Measurements from ENCODE around the gene CIB4. TPM values are rescaled to one million over a fixed set of nuclear protein-coding genes. Genes with fewer than 3 reads are reported as not detected.

CIB4 gene
- total and polyA plus RNA-seq, 2 donors from 2014 or later, result not detected

- intact Hi-C loops (cut with DNase I), result no loop called here
- TF ChIP-seq, protein P1, sequence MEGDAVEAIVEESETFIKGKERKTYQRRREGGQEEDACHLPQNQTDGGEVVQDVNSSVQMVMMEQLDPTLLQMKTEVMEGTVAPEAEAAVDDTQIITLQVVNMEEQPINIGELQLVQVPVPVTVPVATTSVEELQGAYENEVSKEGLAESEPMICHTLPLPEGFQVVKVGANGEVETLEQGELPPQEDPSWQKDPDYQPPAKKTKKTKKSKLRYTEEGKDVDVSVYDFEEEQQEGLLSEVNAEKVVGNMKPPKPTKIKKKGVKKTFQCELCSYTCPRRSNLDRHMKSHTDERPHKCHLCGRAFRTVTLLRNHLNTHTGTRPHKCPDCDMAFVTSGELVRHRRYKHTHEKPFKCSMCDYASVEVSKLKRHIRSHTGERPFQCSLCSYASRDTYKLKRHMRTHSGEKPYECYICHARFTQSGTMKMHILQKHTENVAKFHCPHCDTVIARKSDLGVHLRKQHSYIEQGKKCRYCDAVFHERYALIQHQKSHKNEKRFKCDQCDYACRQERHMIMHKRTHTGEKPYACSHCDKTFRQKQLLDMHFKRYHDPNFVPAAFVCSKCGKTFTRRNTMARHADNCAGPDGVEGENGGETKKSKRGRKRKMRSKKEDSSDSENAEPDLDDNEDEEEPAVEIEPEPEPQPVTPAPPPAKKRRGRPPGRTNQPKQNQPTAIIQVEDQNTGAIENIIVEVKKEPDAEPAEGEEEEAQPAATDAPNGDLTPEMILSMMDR (IDR thresholded peaks at IDR 0.05; ENCODE audit: borderline replicate concordance, extremely low read depth, insufficient read depth), result no peak
- DNase-seq, result peak in 1 of 5 donors; percentile 24
- H3K9ac ChIP-seq (ENCODE audit: low read length in 3 of 3), result no peak overlapping the region
- H3K4me1 ChIP-seq (ENCODE audit: control insufficient read depth in 2 of 3, insufficient read depth in 2 of 3, low read depth in 1 of 3, low read length in 3 of 3), result no peaks in the 10 kb centered on the region
- H3K9me3 ChIP-seq (ENCODE audit: control insufficient read depth in 2 of 3, insufficient read depth in 1 of 3, low read length in 3 of 3), result no peaks in the 10 kb centered on the region
- H3K27ac ChIP-seq (ENCODE audit: low read depth in 2 of 2, low read length in 2 of 2), result no peak overlapping the region
- no peaks in the 10 kb centered on the region for H3K27me3 ChIP-seq (ENCODE audit: control insufficient read depth, insufficient read depth, low read length)
- FAIRE-seq, result no peak
- no peak overlapping the region for H3K4me3 ChIP-seq (ENCODE audit: low read length in 3 of 3)
- no peaks in the 10 kb centered on the region for H3K36me3 ChIP-seq (ENCODE audit: control insufficient read depth in 2 of 3, insufficient read depth in 3 of 3, low read length in 3 of 3)
Measured at GRCh38 chr2:26627350-26628105, 13.6 kb downstream of the CIB4 start.

DNA sequence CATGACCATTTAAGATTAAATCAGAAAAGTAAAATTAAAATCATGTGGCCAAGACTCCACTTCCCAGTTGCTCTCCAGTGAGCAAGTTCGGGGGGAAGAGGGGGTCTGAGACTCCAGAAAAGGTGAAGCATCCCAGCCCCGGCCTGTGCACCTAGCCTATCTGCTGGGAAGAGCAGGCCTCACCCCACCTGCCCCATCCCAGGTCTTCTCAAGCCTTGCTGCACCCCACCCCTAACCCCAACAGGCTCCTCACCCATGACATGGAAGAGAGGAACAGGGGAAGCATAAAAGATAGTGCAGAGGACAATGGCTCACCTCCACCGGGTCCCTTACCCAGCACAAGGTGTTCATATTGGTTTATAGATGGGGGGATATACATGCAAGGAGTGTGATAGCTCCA is 14.6 kb downstream of the CIB4 start:
- Histone ChIP-seq H3K9ac (ENCODE audit: low read length in 3 of 3) (no peak overlapping the region), H3K4me1 (ENCODE audit: control insufficient read depth in 2 of 3, insufficient read depth in 2 of 3, low read depth in 1 of 3, low read length in 3 of 3) (no peaks in the 10 kb centered on the region), H3K27ac (ENCODE audit: low read depth in 2 of 2, low read length in 2 of 2) (no peak overlapping the region), H3K4me3 (ENCODE audit: low read length in 3 of 3) (no peak overlapping the region), H3K27me3 (ENCODE audit: control insufficient read depth, insufficient read depth, low read length) (no peaks in the 10 kb centered on the region), H3K36me3 (ENCODE audit: control insufficient read depth in 2 of 3, insufficient read depth in 3 of 3, low read length in 3 of 3) (no peaks in the 10 kb centered on the region), H3K9me3 (ENCODE audit: control insufficient read depth in 2 of 3, insufficient read depth in 1 of 3, low read length in 3 of 3) (no peaks in the 10 kb centered on the region)
- FAIRE-seq (no peak), DNase-seq (no peak)
- intact Hi-C loops (cut with DNase I), result no loop called here
- TF ChIP-seq, protein P1 (IDR thresholded peaks at IDR 0.05; ENCODE audit: borderline replicate concordance, extremely low read depth, insufficient read depth), result no peak

DNA sequence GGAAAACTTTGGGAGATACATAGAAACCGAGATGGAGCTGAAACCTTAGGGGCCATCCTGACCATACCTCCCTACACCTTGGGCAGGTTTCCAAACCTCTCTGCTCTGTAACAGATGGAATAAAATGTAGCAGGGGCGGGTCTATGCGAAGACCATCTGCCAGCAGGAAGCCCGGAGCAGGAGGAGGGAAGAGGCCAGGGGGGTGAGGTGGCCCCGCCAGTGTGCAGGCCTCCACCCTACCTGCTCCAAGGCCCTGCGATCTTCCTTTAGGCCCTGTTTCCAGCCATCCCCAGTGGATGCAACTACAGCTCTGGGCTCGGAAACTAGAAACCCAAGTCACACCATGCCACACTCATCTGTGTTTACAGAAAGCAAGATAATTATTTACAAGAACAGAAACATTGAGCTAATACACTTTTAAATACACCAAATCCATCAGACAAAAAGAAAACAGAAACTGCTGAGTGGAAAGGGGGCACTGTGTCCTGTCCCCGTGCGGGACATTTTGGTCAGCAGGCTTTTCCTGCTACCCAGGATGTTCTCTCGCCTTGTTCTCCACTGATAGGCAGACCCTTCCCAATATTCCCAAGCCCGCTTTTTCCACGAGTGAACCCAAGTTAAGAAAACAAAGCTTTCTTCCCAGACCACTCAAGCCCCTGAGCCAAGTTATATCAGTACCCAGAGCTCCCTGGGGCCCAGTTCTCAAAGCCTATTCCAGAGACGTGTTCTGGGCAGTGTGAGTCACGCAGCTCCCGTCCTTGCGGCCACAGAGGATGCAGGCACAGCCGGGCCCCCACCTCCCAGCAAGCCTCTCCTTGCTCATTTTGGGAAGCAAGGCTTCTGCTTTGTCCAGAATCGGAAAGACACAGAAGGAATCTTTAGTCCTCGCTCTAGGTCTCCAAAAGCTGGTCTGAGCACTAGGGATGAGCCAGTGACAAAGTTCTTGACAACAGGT is 17.3 kb downstream of the CIB4 start:
- intact Hi-C loops (cut with DNase I), result no loop called here
- no peak overlapping the region for H3K9ac ChIP-seq (ENCODE audit: low read length in 3 of 3)

More for the DNA sequence above, 17.3 kb downstream of the CIB4 start:
- Histone ChIP-seq H3K4me3 (ENCODE audit: low read length in 3 of 3) (no peak overlapping the region), H3K9me3 (ENCODE audit: control insufficient read depth in 2 of 3, insufficient read depth in 1 of 3, low read length in 3 of 3) (no peaks in the 10 kb centered on the region), H3K27ac (ENCODE audit: low read depth in 2 of 2, low read length in 2 of 2) (no peak overlapping the region), H3K4me1 (ENCODE audit: control insufficient read depth in 2 of 3, insufficient read depth in 2 of 3, low read depth in 1 of 3, low read length in 3 of 3) (no peaks in the 10 kb centered on the region), H3K27me3 (ENCODE audit: control insufficient read depth, insufficient read depth, low read length) (no peaks in the 10 kb centered on the region), H3K36me3 (ENCODE audit: control insufficient read depth in 2 of 3, insufficient read depth in 3 of 3, low read length in 3 of 3) (no peaks in the 10 kb centered on the region)
- FAIRE-seq, result no peak
- peak in 1 of 5 donors; percentile 31 for DNase-seq
- TF ChIP-seq, protein P1 (IDR thresholded peaks at IDR 0.05; ENCODE audit: borderline replicate concordance, extremely low read depth, insufficient read depth), result no peak
